Thymus (tissue), 11 donors: ENCODE measurements around the gene GAB4. TPM values are rescaled to one million over a fixed set of nuclear protein-coding genes. Genes with fewer than 3 reads are reported as not detected.
A peak's percentile ranks its signal among the peaks of the same experiment; 100 is the strongest.
"Not testable (repeated sequence)": the region's sequence is repeated elsewhere in the genome, so short reads cannot be mapped to it uniquely, and the experiment has no call there.

Source experiments
- DNase-seq, 9 donors: peaks; one replicate each; pipeline ENCODE4 v3.0.0-alpha.2; 2013; ENCODE audit warnings: low spot score in 9 of 9, low read depth in 6 of 9, missing footprints in 1 of 9
- H3K27ac ChIP-seq, 2 donors: one replicate each; pipeline ENCODE4 v1.5.1; 2013; ENCODE audit warnings: control low read depth in 1 of 2, low read depth in 1 of 2, low read length in 1 of 2, mild to moderate bottlenecking in 1 of 2, moderate library complexity in 1 of 2
- H3K27me3 ChIP-seq, 2 donors: one replicate each; pipeline ENCODE4 v1.5.1; 2013; ENCODE audit warnings: low read length in 1 of 2; ENCODE audit not compliant: control insufficient read depth in 2 of 2, insufficient read depth in 1 of 2
- H3K36me3 ChIP-seq, 2 donors: one replicate each; pipeline ENCODE4 v1.5.1; 2013; ENCODE audit warnings: low read length in 1 of 2, mild to moderate bottlenecking in 1 of 2, moderate library complexity in 1 of 2; ENCODE audit not compliant: control insufficient read depth in 2 of 2, insufficient read depth in 2 of 2
- H3K4me1 ChIP-seq, 2 donors: one replicate each; pipeline ENCODE4 v1.5.1; 2013; ENCODE audit warnings: low read length in 2 of 2; ENCODE audit not compliant: control insufficient read depth in 2 of 2, insufficient read depth in 2 of 2
- H3K4me3 ChIP-seq, 2 donors: one replicate each; pipeline ENCODE4 v1.5.1; 2013; ENCODE audit warnings: low read length in 2 of 2, control low read depth in 1 of 2, mild to moderate bottlenecking in 1 of 2
- H3K9me3 ChIP-seq, 2 donors: one replicate each; pipeline ENCODE4 v1.5.1; 2013; ENCODE audit warnings: low read length in 1 of 2, mild to moderate bottlenecking in 1 of 2; ENCODE audit not compliant: control insufficient read depth in 2 of 2, insufficient read depth in 1 of 2
- WGBS: extraction: QIAGEN DNeasy Blood & Tissue Kit; methylation state at CpG from one replicate; pipeline ENCODE4 v1.1.7; 2013; 5-methylcytosine and 5-hydroxymethylcytosine counted together
- polyA plus RNA-seq: library from polyadenylated mRNA; stranded (reverse); fragments of 200-250 nt; gene quantifications from one replicate; pipeline ENCODE4 v1.2.3, GENCODE V29; 2013
- total RNA-seq: library from RNA; stranded (reverse); fragments of 120-200 nt; gene quantifications from one replicate; pipeline ENCODE4 v1.2.4, GENCODE V29; 2013
- donor health status: healthy.

The GAB4 gene
- total and polyA plus RNA-seq, 2 donors: under 0.01 to 0.02 TPM

GRCh38 chr22:16955678-16956210 lies 52.3 kb downstream of the GAB4 start:
- H3K9me3 ChIP-seq: no peaks in the 10 kb centered on the region
- WGBS: 71% methylated on average over 2 of the region's 2 CpGs
- no peaks in the 10 kb centered on the region for H3K36me3 ChIP-seq
- H3K4me3 ChIP-seq: no peak overlapping the region
- no peak for DNase-seq
- no peak overlapping the region for H3K27ac ChIP-seq
- no peaks in the 10 kb centered on the region for H3K4me1 ChIP-seq
- H3K27me3 ChIP-seq: no peaks in the 10 kb centered on the region

GRCh38 chr22:16955081-16955480 lies 52.9 kb downstream of the GAB4 start:
- 93% methylated on average over 5 of the region's 5 CpGs for WGBS
- no peak for DNase-seq
- Histone ChIP-seq H3K9me3 (no peaks in the 10 kb centered on the region), H3K36me3 (no peaks in the 10 kb centered on the region), H3K4me1 (no peaks in the 10 kb centered on the region), H3K27me3 (no peaks in the 10 kb centered on the region), H3K4me3 (no peak overlapping the region), H3K27ac (no peak overlapping the region)

- Histone ChIP-seq H3K4me3 (no peak overlapping the region), H3K27me3 (no peaks in the 10 kb centered on the region), H3K36me3 (no peaks in the 10 kb centered on the region), H3K4me1 (no peaks in the 10 kb centered on the region), H3K9me3 (no peaks in the 10 kb centered on the region), H3K27ac (no peak overlapping the region)
- no peak for DNase-seq
- 94% methylated on average over 5 of the region's 5 CpGs for WGBS
Measured at GRCh38 chr22:16954060-16954403, 54.0 kb downstream of the GAB4 start.

- no peaks in the 10 kb centered on the region for H3K4me1 ChIP-seq
- H3K27me3 ChIP-seq: no peaks in the 10 kb centered on the region
- no peak overlapping the region for H3K4me3 ChIP-seq
- DNase-seq: no peak
- H3K27ac ChIP-seq: no peak overlapping the region
- no peaks in the 10 kb centered on the region for H3K36me3 ChIP-seq
- WGBS: 95% methylated on average over 7 of the region's 7 CpGs
- no peaks in the 10 kb centered on the region for H3K9me3 ChIP-seq
Measured at GRCh38 chr22:16953206-16954059, 54.6 kb downstream of the GAB4 start.

- H3K4me1 ChIP-seq: no peaks in the 10 kb centered on the region
- DNase-seq: peak in 1 of 9 donors; percentile 3
- H3K36me3 ChIP-seq: no peaks in the 10 kb centered on the region
- no peaks in the 10 kb centered on the region for H3K9me3 ChIP-seq
- H3K27ac ChIP-seq: no peak overlapping the region
- no peaks in the 10 kb centered on the region for H3K27me3 ChIP-seq
- 47% methylated on average over 3 of the region's 3 CpGs for WGBS
- no peak overlapping the region for H3K4me3 ChIP-seq
Measured at GRCh38 chr22:16949561-16949960, 58.5 kb downstream of the GAB4 start.

- Histone ChIP-seq H3K27ac (no peak overlapping the region), H3K9me3 (no peaks in the 10 kb centered on the region), H3K4me3 (no peak overlapping the region), H3K4me1 (no peaks in the 10 kb centered on the region), H3K27me3 (no peaks in the 10 kb centered on the region), H3K36me3 (no peaks in the 10 kb centered on the region)
- WGBS: 88% methylated on average over 5 of the region's 5 CpGs
- no peak for DNase-seq
Measured at GRCh38 chr22:16937811-16938210, 70.2 kb downstream of the GAB4 start.

GRCh38 chr22:16937209-16937608 lies 70.8 kb downstream of the GAB4 start:
- not testable (repeated sequence) for H3K4me3 ChIP-seq, H3K4me1 ChIP-seq, H3K9me3 ChIP-seq, H3K27me3 ChIP-seq, H3K36me3 ChIP-seq, DNase-seq, H3K27ac ChIP-seq
- 96% methylated on average over 5 of the region's 5 CpGs for WGBS

GRCh38 chr22:16936625-16937024 lies 71.4 kb downstream of the GAB4 start:
- H3K4me3 ChIP-seq: no peak overlapping the region
- WGBS: 87% methylated on average over 5 of the region's 5 CpGs
- no peaks in the 10 kb centered on the region for H3K36me3 ChIP-seq
- H3K27me3 ChIP-seq: no peaks in the 10 kb centered on the region
- no peak overlapping the region for H3K27ac ChIP-seq
- DNase-seq: no peak
- H3K4me1 ChIP-seq: no peaks in the 10 kb centered on the region
- no peaks in the 10 kb centered on the region for H3K9me3 ChIP-seq

GRCh38 chr22:16935209-16935608 lies 72.8 kb downstream of the GAB4 start:
- no peak for DNase-seq
- 91% methylated on average over 4 of the region's 4 CpGs for WGBS
- no peak overlapping the region for H3K27ac ChIP-seq
- H3K9me3 ChIP-seq: no peaks in the 10 kb centered on the region
- no peak overlapping the region for H3K4me3 ChIP-seq
- H3K36me3 ChIP-seq: no peaks in the 10 kb centered on the region
- H3K27me3 ChIP-seq: no peaks in the 10 kb centered on the region
- H3K4me1 ChIP-seq: no peaks in the 10 kb centered on the region
